ENCODE results near the gene SHD.
A peak's percentile ranks its signal among the peaks of the same experiment; 100 is the strongest.
"Not testable (repeated sequence)": the region's sequence is repeated elsewhere in the genome, so short reads cannot be mapped to it uniquely, and the experiment has no call there.

The SHD gene

DNA sequence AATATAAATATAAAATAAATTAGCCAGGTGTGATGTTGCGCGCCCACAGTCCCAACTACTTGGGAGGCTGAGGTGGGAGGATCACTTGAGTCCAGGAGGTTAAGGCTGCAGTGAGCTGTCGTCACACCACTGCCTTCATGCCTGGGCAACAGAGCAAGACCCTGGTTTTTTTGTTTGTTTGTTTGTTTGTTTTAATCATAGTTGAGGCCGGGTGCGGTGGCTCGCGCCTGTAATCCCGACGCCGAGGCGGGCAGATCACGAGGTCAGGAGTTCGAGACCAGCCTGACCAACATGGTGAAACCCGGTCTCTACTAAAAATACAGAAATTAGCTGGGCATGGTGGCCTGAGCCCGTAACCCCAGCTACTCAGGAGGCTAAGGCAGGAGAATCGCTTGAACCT, 41.6 kb upstream of the SHD start:
- not testable (repeated sequence) for H3K4me3 ChIP-seq (ENCODE audit: low read depth, low read length); H2BK5ac ChIP-seq (ENCODE audit: low read depth, low read length, poor library complexity); H4K91ac ChIP-seq (ENCODE audit: low read depth, low read length); H3K4me1 ChIP-seq (ENCODE audit: control insufficient read depth in 1 of 2, insufficient read depth in 2 of 2, low read length in 2 of 2); H3K27me3 ChIP-seq (ENCODE audit: insufficient read depth, low read length); H3K9me3 ChIP-seq (ENCODE audit: insufficient read depth, low read depth, low read length); H3K9ac ChIP-seq (ENCODE audit: low read length); DNase-seq; H3K36me3 ChIP-seq (ENCODE audit: control insufficient read depth in 1 of 2, insufficient read depth in 2 of 2, low read length in 2 of 2); H3K14ac ChIP-seq (ENCODE audit: low read length); H3K4me2 ChIP-seq (ENCODE audit: low read length); H3K79me1 ChIP-seq (ENCODE audit: low read length); H2AFZ ChIP-seq (ENCODE audit: insufficient read depth, low read length, poor library complexity); H2BK120ac ChIP-seq (ENCODE audit: insufficient read depth, low read length, poor library complexity); H3K27ac ChIP-seq (ENCODE audit: low read depth, low read length); H3K4ac ChIP-seq (ENCODE audit: low read depth, low read length); H3K79me2 ChIP-seq (ENCODE audit: control insufficient read depth, insufficient read depth, low read length, poor library complexity); H3K23ac ChIP-seq (ENCODE audit: low read length); H2AK5ac ChIP-seq (ENCODE audit: low read length); H2BK12ac ChIP-seq (ENCODE audit: low read length); H4K12ac ChIP-seq (ENCODE audit: low read depth, low read length); H4K8ac ChIP-seq (ENCODE audit: low read depth, low read length); H3K18ac ChIP-seq (ENCODE audit: low read length)
- no CpG with 5 or more reads among the region's 16 CpGs for WGBS (ENCODE audit: extremely low coverage, insufficient coverage, insufficient read length)

GRCh38 chr19:4238831-4239230, 40.2 kb upstream of the SHD start:
- H2AK5ac ChIP-seq (ENCODE audit: low read length) = no peak overlapping the region
- H3K18ac ChIP-seq (ENCODE audit: low read length) = no peak overlapping the region
- H3K14ac ChIP-seq (ENCODE audit: low read length) = no peak overlapping the region
- H3K4ac ChIP-seq (ENCODE audit: low read depth, low read length) = no peak overlapping the region
- no peak overlapping the region for H3K23ac ChIP-seq (ENCODE audit: low read length)
- H3K9me3 ChIP-seq (ENCODE audit: insufficient read depth, low read depth, low read length) = peaks cover 3% of the 10 kb centered on the region
- no peak overlapping the region for H2BK5ac ChIP-seq (ENCODE audit: low read depth, low read length, poor library complexity)
- no peaks in the 10 kb centered on the region for H3K79me2 ChIP-seq (ENCODE audit: control insufficient read depth, insufficient read depth, low read length, poor library complexity)
- H3K4me1 ChIP-seq (ENCODE audit: control insufficient read depth in 1 of 2, insufficient read depth in 2 of 2, low read length in 2 of 2) = no peaks in the 10 kb centered on the region
- H3K79me1 ChIP-seq (ENCODE audit: low read length) = no peaks in the 10 kb centered on the region
- H4K91ac ChIP-seq (ENCODE audit: low read depth, low read length) = no peak overlapping the region
- H2BK120ac ChIP-seq (ENCODE audit: insufficient read depth, low read length, poor library complexity) = no peak overlapping the region
- H2AFZ ChIP-seq (ENCODE audit: insufficient read depth, low read length, poor library complexity) = no peak overlapping the region
- no peak overlapping the region for H4K8ac ChIP-seq (ENCODE audit: low read depth, low read length)
- no peak overlapping the region for H2BK12ac ChIP-seq (ENCODE audit: low read length)
- no peak overlapping the region for H3K9ac ChIP-seq (ENCODE audit: low read length)
- H3K4me3 ChIP-seq (ENCODE audit: low read depth, low read length) = no peak overlapping the region
- no peak for DNase-seq
- H3K4me2 ChIP-seq (ENCODE audit: low read length) = no peak overlapping the region
- no peak overlapping the region for H4K12ac ChIP-seq (ENCODE audit: low read depth, low read length)
- H3K36me3 ChIP-seq (ENCODE audit: control insufficient read depth in 1 of 2, insufficient read depth in 2 of 2, low read length in 2 of 2) = no peaks in the 10 kb centered on the region
- H3K27ac ChIP-seq (ENCODE audit: low read depth, low read length) = no peak overlapping the region
- H3K27me3 ChIP-seq (ENCODE audit: insufficient read depth, low read length) = no peaks in the 10 kb centered on the region
- WGBS (ENCODE audit: extremely low coverage, insufficient coverage, insufficient read length) = no CpG with 5 or more reads among the region's 4 CpGs

DNA sequence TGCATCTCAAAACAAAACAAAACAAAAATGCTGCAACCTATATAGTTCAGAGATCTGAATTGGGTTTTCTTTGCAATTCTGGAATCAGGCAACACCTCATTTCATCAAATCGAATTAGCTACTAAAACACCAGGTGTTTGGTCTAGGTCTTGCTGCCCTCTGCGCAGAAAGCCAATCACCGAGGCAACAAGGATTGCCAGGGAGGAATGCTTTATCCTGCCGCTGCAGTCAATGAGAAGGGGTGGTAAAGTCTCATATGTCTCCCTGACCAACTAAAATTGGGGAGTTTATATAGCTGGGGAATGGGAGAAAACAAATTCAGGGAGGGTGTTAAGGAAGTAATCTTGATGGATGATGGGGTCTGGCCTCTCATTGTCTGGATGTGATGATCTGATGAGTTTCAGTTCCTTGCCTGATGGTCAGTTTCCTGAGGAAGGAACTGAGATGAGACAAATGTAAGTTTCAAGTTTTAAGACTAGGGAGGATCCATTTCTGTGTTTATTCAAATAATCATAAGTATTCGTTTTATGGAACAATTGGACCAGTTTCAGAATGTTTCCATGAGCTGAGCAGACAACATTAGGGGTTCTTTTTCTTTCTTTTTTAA, 37.1 kb upstream of the SHD start:
- Histone ChIP-seq H2BK12ac (ENCODE audit: low read length) (no peak overlapping the region), H3K79me2 (ENCODE audit: control insufficient read depth, insufficient read depth, low read length, poor library complexity) (peaks cover under 1% of the 10 kb centered on the region), H2BK120ac (ENCODE audit: insufficient read depth, low read length, poor library complexity) (no peak overlapping the region), H2BK5ac (ENCODE audit: low read depth, low read length, poor library complexity) (no peak overlapping the region), H4K8ac (ENCODE audit: low read depth, low read length) (no peak overlapping the region), H3K9ac (ENCODE audit: low read length) (no peak overlapping the region), H3K14ac (ENCODE audit: low read length) (no peak overlapping the region), H2AFZ (ENCODE audit: insufficient read depth, low read length, poor library complexity) (no peak overlapping the region), H4K12ac (ENCODE audit: low read depth, low read length) (no peak overlapping the region), H2AK5ac (ENCODE audit: low read length) (no peak overlapping the region), H3K4me3 (ENCODE audit: low read depth, low read length) (no peak overlapping the region), H3K4me2 (ENCODE audit: low read length) (no peak overlapping the region), H3K79me1 (ENCODE audit: low read length) (peaks cover 4% of the 10 kb centered on the region), H3K23ac (ENCODE audit: low read length) (no peak overlapping the region), H4K91ac (ENCODE audit: low read depth, low read length) (no peak overlapping the region), H3K27ac (ENCODE audit: low read depth, low read length) (no peak overlapping the region), H3K4ac (ENCODE audit: low read depth, low read length) (no peak overlapping the region), H3K4me1 (ENCODE audit: control insufficient read depth in 1 of 2, insufficient read depth in 2 of 2, low read length in 2 of 2) (peaks cover 0 to 3% of the 10 kb centered on the region in 2 experiments), H3K36me3 (ENCODE audit: control insufficient read depth in 1 of 2, insufficient read depth in 2 of 2, low read length in 2 of 2) (no peaks in the 10 kb centered on the region), H3K9me3 (ENCODE audit: insufficient read depth, low read depth, low read length) (peaks cover 3% of the 10 kb centered on the region), H3K27me3 (ENCODE audit: insufficient read depth, low read length) (no peaks in the 10 kb centered on the region), H3K18ac (ENCODE audit: low read length) (no peak overlapping the region)
- WGBS (ENCODE audit: extremely low coverage, insufficient coverage, insufficient read length) = no CpG with 5 or more reads among the region's 5 CpGs
- no peak for DNase-seq

DNA sequence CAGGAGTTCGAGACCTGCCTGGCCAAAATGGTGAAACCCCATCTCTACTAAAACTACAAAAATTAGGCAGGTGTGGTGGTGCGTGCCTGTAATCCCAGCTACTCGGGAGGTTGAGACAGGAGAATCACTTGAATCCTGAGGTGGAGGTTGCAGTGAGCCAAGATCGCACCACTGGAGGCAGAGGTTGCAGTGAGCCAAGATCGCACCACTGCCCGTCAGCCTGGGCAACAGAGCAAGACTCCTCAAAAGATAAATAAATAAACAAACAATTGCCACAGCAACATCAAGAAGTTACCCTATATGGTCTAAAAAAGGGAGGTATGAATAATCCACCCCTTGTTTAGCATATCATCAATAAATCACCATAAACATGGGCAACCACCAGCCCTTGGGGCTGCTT, 33.1 kb upstream of the SHD start:
- H3K14ac ChIP-seq (ENCODE audit: low read length); H3K4ac ChIP-seq (ENCODE audit: low read depth, low read length); H3K4me2 ChIP-seq (ENCODE audit: low read length); H3K27ac ChIP-seq (ENCODE audit: low read depth, low read length); H4K12ac ChIP-seq (ENCODE audit: low read depth, low read length); DNase-seq; H3K27me3 ChIP-seq (ENCODE audit: insufficient read depth, low read length); H3K4me3 ChIP-seq (ENCODE audit: low read depth, low read length); H3K9me3 ChIP-seq (ENCODE audit: insufficient read depth, low read depth, low read length); H2AK5ac ChIP-seq (ENCODE audit: low read length); H3K79me1 ChIP-seq (ENCODE audit: low read length); H3K9ac ChIP-seq (ENCODE audit: low read length); H3K79me2 ChIP-seq (ENCODE audit: control insufficient read depth, insufficient read depth, low read length, poor library complexity); H3K18ac ChIP-seq (ENCODE audit: low read length); H3K23ac ChIP-seq (ENCODE audit: low read length); H2AFZ ChIP-seq (ENCODE audit: insufficient read depth, low read length, poor library complexity); H4K91ac ChIP-seq (ENCODE audit: low read depth, low read length); H2BK120ac ChIP-seq (ENCODE audit: insufficient read depth, low read length, poor library complexity); H2BK12ac ChIP-seq (ENCODE audit: low read length); H3K4me1 ChIP-seq (ENCODE audit: control insufficient read depth in 1 of 2, insufficient read depth in 2 of 2, low read length in 2 of 2); H2BK5ac ChIP-seq (ENCODE audit: low read depth, low read length, poor library complexity): not testable (repeated sequence)
- Histone ChIP-seq H3K36me3 (ENCODE audit: control insufficient read depth in 1 of 2, insufficient read depth in 2 of 2, low read length in 2 of 2) (peaks cover 15 to 18% of the 10 kb centered on the region in 2 experiments), H4K8ac (ENCODE audit: low read depth, low read length) (peak overlapping the region; percentile 99)
- no CpG with 5 or more reads among the region's 6 CpGs for WGBS (ENCODE audit: extremely low coverage, insufficient coverage, insufficient read length)
